WTC11 (cell line): Measurements from ENCODE around the gene ADAMTS9. TPM values are rescaled to one million over a fixed set of nuclear protein-coding genes. Genes with fewer than 3 reads are reported as not detected.

ENCODE experiments used
- ATAC-seq: fragments of 200-7000 bp; cut with Tn5 transposase; 2 replicates; pipeline ENCODE4 v1.10.0; 2021; ENCODE audit warnings: mild to moderate bottlenecking, moderate library complexity
- CTCF ChIA-PET: fragments of 300-600 bp; sonication (Branson Sonifier 250); formaldehyde crosslinking; loops from one replicate; lab custom pipeline; 2021; ENCODE audit warnings: antibody characterized with exemption; lab: Charles Lee
- POLR2A ChIA-PET: fragments of 350-600 bp; sonication (Branson Sonifier 250); formaldehyde crosslinking; loops from one replicate; lab custom pipeline; 2021; ENCODE audit warnings: antibody characterized with exemption; lab: Charles Lee
- DNase-seq: peaks from one replicate; pipeline ENCODE4 v3.0.0; 2021; ENCODE audit warnings: low spot score
- H3K27ac Mint-ChIP-seq: 2 replicates; pipeline ENCODE4 v1.8.0; 2021; ENCODE audit warnings: mixed read lengths
- H3K27me3 Mint-ChIP-seq: 2 replicates; pipeline ENCODE4 v1.8.0; 2021; ENCODE audit warnings: low read depth, mild to moderate bottlenecking, moderate library complexity, mixed read lengths
- H3K36me3 Mint-ChIP-seq: 2 replicates; pipeline ENCODE4 v1.8.0; 2021; ENCODE audit warnings: mixed read lengths
- H3K4me1 Mint-ChIP-seq: 2 replicates; pipeline ENCODE4 v1.8.0; 2022; ENCODE audit warnings: mixed read lengths
- H3K4me3 Mint-ChIP-seq: 2 replicates; pipeline ENCODE4 v1.8.0; 2021; ENCODE audit warnings: mild to moderate bottlenecking, moderate library complexity, mixed read lengths
- H3K9me3 Mint-ChIP-seq: 2 replicates; pipeline ENCODE4 v1.8.0; 2021; ENCODE audit warnings: mixed read lengths
- CREM ChIP-seq: sonication (generic); formaldehyde crosslinking; IDR thresholded peaks from 2 replicates; pipeline ENCODE4 v1.8.1; 2022; ENCODE audit warnings: mild to moderate bottlenecking, missing genetic modification reagents, moderate library complexity
- CTCF ChIP-seq: fragments of 200-600 bp; IDR thresholded peaks from 2 replicates; pipeline ENCODE4 v1.8.0; 2022; ENCODE audit warnings: antibody characterized with exemption
- FOXJ3 ChIP-seq: sonication (generic); formaldehyde crosslinking; IDR thresholded peaks from 2 replicates; pipeline ENCODE4 v1.9.0; 2021; ENCODE audit warnings: missing genetic modification reagents, mild to moderate bottlenecking, borderline replicate concordance
- HMGXB4 ChIP-seq: sonication (generic); formaldehyde crosslinking; IDR thresholded peaks from 2 replicates; pipeline ENCODE4 v1.8.1; 2023; ENCODE audit warnings: mild to moderate bottlenecking, moderate library complexity, missing genetic modification reagents
- RELA ChIP-seq: sonication (generic); formaldehyde crosslinking; IDR thresholded peaks from 2 replicates; pipeline ENCODE4 v1.8.1; 2022; ENCODE audit warnings: missing genetic modification reagents, mild to moderate bottlenecking, borderline replicate concordance
- RORB ChIP-seq: fragments of 250-450 bp; sonication (Bioruptor Pico); IDR thresholded peaks from 2 replicates; pipeline ENCODE4 v1.9.0; 2021; ENCODE audit warnings: mild to moderate bottlenecking
- ZNF138 ChIP-seq: sonication (generic); formaldehyde crosslinking; conservative IDR thresholded peaks from 2 replicates; pipeline ENCODE4 v1.8.1; 2022; ENCODE audit warnings: mild to moderate bottlenecking, moderate library complexity, missing genetic modification reagents
- ZNF263 ChIP-seq: sonication (generic); formaldehyde crosslinking; IDR thresholded peaks from 2 replicates; pipeline ENCODE4 v1.8.1; 2022; ENCODE audit warnings: low read depth, mild to moderate bottlenecking, moderate library complexity, missing genetic modification reagents
- ZNF317 ChIP-seq: sonication (generic); formaldehyde crosslinking; IDR thresholded peaks from 2 replicates; pipeline ENCODE4 v1.8.1; 2023; ENCODE audit warnings: low read depth, mild to moderate bottlenecking, moderate library complexity, missing genetic modification reagents, borderline replicate concordance
- ZNF532 ChIP-seq: fragments of 250-450 bp; sonication (Bioruptor Pico); IDR thresholded peaks from 2 replicates; pipeline ENCODE4 v1.9.0; 2021; ENCODE audit warnings: mild to moderate bottlenecking, borderline replicate concordance
- total RNA-seq: library from RNA; stranded (reverse); gene quantifications from 3 replicates; pipeline ENCODE4 v1.2.3, GENCODE V29; 2021
- TF ChIP-seq, protein P1 (sequence below): sonication (generic); formaldehyde crosslinking; IDR thresholded peaks from 2 replicates; pipeline ENCODE4 v1.8.0; 2022; ENCODE audit warnings: mild to moderate bottlenecking, missing genetic modification reagents
- TF ChIP-seq, protein P2 (sequence below): sonication (generic); formaldehyde crosslinking; IDR thresholded peaks from 2 replicates; pipeline ENCODE4 v1.8.0; 2022; ENCODE audit warnings: missing genetic modification reagents
- TF ChIP-seq, protein P3 (sequence below): sonication (generic); formaldehyde crosslinking; IDR thresholded peaks from 2 replicates; pipeline ENCODE4 v1.8.1; 2022; ENCODE audit warnings: low read depth, mild to moderate bottlenecking, moderate library complexity, missing genetic modification reagents, borderline replicate concordance

Gene ADAMTS9
- total RNA-seq, 1 experiment from 2014 or later: 3.1 TPM

DNA sequence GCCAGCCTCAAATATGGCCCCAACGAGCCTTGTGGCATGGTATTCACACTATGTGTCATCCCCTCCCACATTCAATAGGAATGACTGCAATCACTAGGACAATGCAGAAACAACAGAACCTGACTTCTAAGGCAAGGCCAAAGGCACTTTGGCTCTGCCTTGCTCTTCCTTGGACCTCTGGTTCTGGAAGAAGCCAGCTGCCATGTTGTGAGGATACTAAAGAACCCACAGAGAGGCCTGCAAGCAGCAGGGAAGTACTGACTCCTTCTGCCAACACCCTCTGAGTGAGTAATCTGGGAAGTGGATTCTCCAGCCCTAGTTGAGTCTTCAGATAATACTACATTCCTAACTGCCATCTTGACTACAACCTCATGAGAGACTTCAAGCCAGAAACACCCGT is 64.7 kb downstream of the ADAMTS9 start:
- peaks cover 11% of the 10 kb centered on the region for H3K9me3 Mint-ChIP-seq
- ChIA-PET CTCF (no interaction called here), POLR2A (no interaction called here)

More for the DNA sequence above, 64.7 kb downstream of the ADAMTS9 start:
- Mint-ChIP-seq H3K4me3 (no peak overlapping the region), H3K27ac (no peak overlapping the region), H3K4me1 (peaks cover 15% of the 10 kb centered on the region), H3K27me3 (no peaks in the 10 kb centered on the region; the same call in 1 of the 2 replicates), H3K36me3 (peaks cover 6% of the 10 kb centered on the region; the same call in 1 of the 2 replicates)
- ATAC-seq (no peak), DNase-seq (no peak)
- no peak for TF ChIP-seq ZNF317
- no peak for TF ChIP-seq ZNF532
- TF ChIP-seq FOXJ3 (CRISPR knock-in tag): no peak
- TF ChIP-seq, protein P1, sequence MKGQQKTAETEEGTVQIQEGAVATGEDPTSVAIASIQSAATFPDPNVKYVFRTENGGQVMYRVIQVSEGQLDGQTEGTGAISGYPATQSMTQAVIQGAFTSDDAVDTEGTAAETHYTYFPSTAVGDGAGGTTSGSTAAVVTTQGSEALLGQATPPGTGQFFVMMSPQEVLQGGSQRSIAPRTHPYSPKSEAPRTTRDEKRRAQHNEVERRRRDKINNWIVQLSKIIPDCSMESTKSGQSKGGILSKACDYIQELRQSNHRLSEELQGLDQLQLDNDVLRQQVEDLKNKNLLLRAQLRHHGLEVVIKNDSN: no peak
- TF ChIP-seq CREM (CRISPR knock-in tag): no peak
- no peak for TF ChIP-seq ZNF263 (CRISPR knock-in tag)
- TF ChIP-seq, protein P2, sequence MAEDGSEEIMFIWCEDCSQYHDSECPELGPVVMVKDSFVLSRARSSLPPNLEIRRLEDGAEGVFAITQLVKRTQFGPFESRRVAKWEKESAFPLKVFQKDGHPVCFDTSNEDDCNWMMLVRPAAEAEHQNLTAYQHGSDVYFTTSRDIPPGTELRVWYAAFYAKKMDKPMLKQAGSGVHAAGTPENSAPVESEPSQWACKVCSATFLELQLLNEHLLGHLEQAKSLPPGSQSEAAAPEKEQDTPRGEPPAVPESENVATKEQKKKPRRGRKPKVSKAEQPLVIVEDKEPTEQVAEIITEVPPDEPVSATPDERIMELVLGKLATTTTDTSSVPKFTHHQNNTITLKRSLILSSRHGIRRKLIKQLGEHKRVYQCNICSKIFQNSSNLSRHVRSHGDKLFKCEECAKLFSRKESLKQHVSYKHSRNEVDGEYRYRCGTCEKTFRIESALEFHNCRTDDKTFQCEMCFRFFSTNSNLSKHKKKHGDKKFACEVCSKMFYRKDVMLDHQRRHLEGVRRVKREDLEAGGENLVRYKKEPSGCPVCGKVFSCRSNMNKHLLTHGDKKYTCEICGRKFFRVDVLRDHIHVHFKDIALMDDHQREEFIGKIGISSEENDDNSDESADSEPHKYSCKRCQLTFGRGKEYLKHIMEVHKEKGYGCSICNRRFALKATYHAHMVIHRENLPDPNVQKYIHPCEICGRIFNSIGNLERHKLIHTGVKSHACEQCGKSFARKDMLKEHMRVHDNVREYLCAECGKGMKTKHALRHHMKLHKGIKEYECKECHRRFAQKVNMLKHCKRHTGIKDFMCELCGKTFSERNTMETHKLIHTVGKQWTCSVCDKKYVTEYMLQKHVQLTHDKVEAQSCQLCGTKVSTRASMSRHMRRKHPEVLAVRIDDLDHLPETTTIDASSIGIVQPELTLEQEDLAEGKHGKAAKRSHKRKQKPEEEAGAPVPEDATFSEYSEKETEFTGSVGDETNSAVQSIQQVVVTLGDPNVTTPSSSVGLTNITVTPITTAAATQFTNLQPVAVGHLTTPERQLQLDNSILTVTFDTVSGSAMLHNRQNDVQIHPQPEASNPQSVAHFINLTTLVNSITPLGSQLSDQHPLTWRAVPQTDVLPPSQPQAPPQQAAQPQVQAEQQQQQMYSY (CRISPR knock-in tag): no peak
- TF ChIP-seq HMGXB4 (CRISPR knock-in tag): no peak
- no peak for TF ChIP-seq ZNF138 (CRISPR knock-in tag)
- TF ChIP-seq, protein P3, sequence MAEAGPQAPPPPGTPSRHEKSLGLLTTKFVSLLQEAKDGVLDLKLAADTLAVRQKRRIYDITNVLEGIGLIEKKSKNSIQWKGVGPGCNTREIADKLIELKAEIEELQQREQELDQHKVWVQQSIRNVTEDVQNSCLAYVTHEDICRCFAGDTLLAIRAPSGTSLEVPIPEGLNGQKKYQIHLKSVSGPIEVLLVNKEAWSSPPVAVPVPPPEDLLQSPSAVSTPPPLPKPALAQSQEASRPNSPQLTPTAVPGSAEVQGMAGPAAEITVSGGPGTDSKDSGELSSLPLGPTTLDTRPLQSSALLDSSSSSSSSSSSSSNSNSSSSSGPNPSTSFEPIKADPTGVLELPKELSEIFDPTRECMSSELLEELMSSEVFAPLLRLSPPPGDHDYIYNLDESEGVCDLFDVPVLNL (CRISPR knock-in tag): no peak
- no peak for TF ChIP-seq RORB (CRISPR knock-in tag)
- no peak for TF ChIP-seq CTCF
- no peak for TF ChIP-seq RELA (CRISPR knock-in tag)
